Right lobe of liver (tissue), 6 donors: ENCODE results near the gene PDZD4. TPM values are rescaled to one million over a fixed set of nuclear protein-coding genes. Genes with fewer than 3 reads are reported as not detected.

ENCODE experiments used
- ATAC-seq, 4 donors: fragments of 200-7000 bp; cut with Tn5 transposase; one replicate each; pipeline ENCODE4 v1.9.1; 2020; ENCODE audit warnings: mild to moderate bottlenecking in 4 of 4, moderate library complexity in 4 of 4
- DNase-seq, 3 donors: peaks; one replicate each; pipeline ENCODE4 v3.0.0-alpha.2; 2020
- H3K27ac ChIP-seq, 3 donors: fragments of 200-600 bp; one replicate each; pipeline ENCODE4 v1.8.0; 2022
- H3K27me3 ChIP-seq, 2 donors: fragments of 200-600 bp; one replicate each; pipeline ENCODE4 v1.8.0; 2022
- H3K36me3 ChIP-seq, 4 donors: fragments of 200-600 bp; sonication (generic) in 1 of 4; one replicate each; pipeline versions ENCODE4 v1.5.1 to v1.8.0; 2017 to 2022; ENCODE audit warnings: control low read depth in 1 of 4
- H3K4me1 ChIP-seq, 4 donors: fragments of 200-600 bp; sonication (generic) in 1 of 4; one replicate each; pipeline versions ENCODE4 v1.5.1 to v1.8.0; 2017 to 2022; ENCODE audit warnings: control low read depth in 1 of 4
- H3K4me3 ChIP-seq, 3 donors: fragments of 200-600 bp; one replicate each; pipeline ENCODE4 v1.8.0; 2022
- H3K9me3 ChIP-seq, 4 donors: fragments of 200-600 bp; sonication (generic) in 1 of 4; one replicate each; pipeline versions ENCODE4 v1.5.1 to v1.8.0; 2017 to 2022; ENCODE audit warnings: control low read depth in 1 of 4
- CTCF ChIP-seq, 4 donors: fragments of 200-600 bp in 3 of 4; fragments of 450-650 bp in 1 of 4; IDR thresholded peaks; one replicate each; pipeline versions ENCODE4 v1.5.1 to v1.8.0; 2016 to 2022; ENCODE audit warnings: antibody characterized with exemption in 4 of 4, mild to moderate bottlenecking in 2 of 4
- POLR2A ChIP-seq: fragments of 450-650 bp; IDR thresholded peaks from one replicate; pipeline ENCODE4 v1.6.1; 2017; ENCODE audit warnings: antibody characterized with exemption, mild to moderate bottlenecking
- WGBS: methylation state at CpG from one replicate; pipeline ENCODE4 v1.1.6; 2018; ENCODE audit warnings: low coverage, low lambda C conversion rate; ENCODE audit not compliant: insufficient coverage; ENCODE audit errors: missing lambda C conversion rate; 5-methylcytosine and 5-hydroxymethylcytosine counted together
- intact Hi-C, 2 donors: fragments of 100-400 bp; cut with DNase I; formaldehyde crosslinking; loops; one replicate each; pipeline versions ENCODE4 v1.11.2 to v1.14.1; 2022
- total RNA-seq, 6 experiments: library from RNA; depleted of rRNA in 2 of 6; stranded (reverse); fragments of >200 nt in 2 of 6; fragmentation: NEBNext Ultra II Directional in 3 of 6; extraction: Animal tissue kit (Norgen Biotek cat#: 25700) in 3 of 6; gene quantifications; one replicate each; pipeline versions ENCODE4 v1.1.0 to v1.2.4, GENCODE V29; 2016 to 2023
- donor health status: DM: no; HTN: yes; CAD: no.
- donor health status: DM: no; HTN: no; CAD: no.
- donor health status: DM: no; HTN: no; CAD: no.
- donor health status: DM: no; HTN: yes; CAD: no.
- donor health status: DM: no; HTN: yes; CAD: no.

PDZD4 gene
- total RNA-seq, 6 experiments from 2014 or later = 0.61 to 2.3 (median 1.5) TPM

- intact Hi-C loops = no loop called here
- no peak for TF ChIP-seq CTCF (IDR thresholded peaks at IDR 0.05)
- TF ChIP-seq POLR2A = no peak
- DNase-seq = no peak
- no peak for ATAC-seq
- 53% methylated on average over 10 of the region's 21 CpGs for WGBS
- no peaks in the 10 kb centered on the region for H3K36me3 ChIP-seq
- H3K4me1 ChIP-seq = no peaks in the 10 kb centered on the region
- no peak overlapping the region for H3K27ac ChIP-seq
- no peak overlapping the region for H3K4me3 ChIP-seq
- no peaks in the 10 kb centered on the region for H3K27me3 ChIP-seq
- no peaks in the 10 kb centered on the region for H3K9me3 ChIP-seq
Observed at GRCh38 chrX:153861733-153862310, 31.5 kb upstream of the PDZD4 start.

- DNase-seq = no peak
- no peaks in the 10 kb centered on the region for H3K4me1 ChIP-seq
- H3K4me3 ChIP-seq = no peak overlapping the region
- no peak for TF ChIP-seq POLR2A
- TF ChIP-seq CTCF (IDR thresholded peaks at IDR 0.05) = no peak
- no peaks in the 10 kb centered on the region for H3K9me3 ChIP-seq
- no peak for ATAC-seq
- WGBS = 69% methylated on average over 7 of the region's 10 CpGs
- H3K27me3 ChIP-seq = no peaks in the 10 kb centered on the region
- H3K27ac ChIP-seq = no peak overlapping the region
- intact Hi-C loops = no loop called here
- H3K36me3 ChIP-seq = no peaks in the 10 kb centered on the region
Observed at GRCh38 chrX:153861151-153861550, 30.8 kb upstream of the PDZD4 start.

- DNase-seq (no peak), ATAC-seq (no peak)
- Histone ChIP-seq H3K4me1 (no peaks in the 10 kb centered on the region), H3K9me3 (no peaks in the 10 kb centered on the region), H3K27me3 (no peaks in the 10 kb centered on the region), H3K36me3 (no peaks in the 10 kb centered on the region), H3K4me3 (no peak overlapping the region), H3K27ac (no peak overlapping the region)
- intact Hi-C loops = no loop called here
- WGBS = 37% methylated on average over 2 of the region's 2 CpGs
- TF ChIP-seq CTCF (IDR thresholded peaks at IDR 0.05) = no peak
- TF ChIP-seq POLR2A = no peak
Observed at GRCh38 chrX:153857348-153857903, 27.1 kb upstream of the PDZD4 start.

GRCh38 chrX:153854702-153855101 lies 24.4 kb upstream of the PDZD4 start:
- intact Hi-C loops = no loop called here
- H3K27me3 ChIP-seq = no peaks in the 10 kb centered on the region
- no peaks in the 10 kb centered on the region for H3K36me3 ChIP-seq
- TF ChIP-seq POLR2A (no peak), CTCF (IDR thresholded peaks at IDR 0.05) (no peak)
- H3K27ac ChIP-seq = no peak overlapping the region
- no peak overlapping the region for H3K4me3 ChIP-seq
- no peak for DNase-seq
- H3K4me1 ChIP-seq = no peaks in the 10 kb centered on the region
- H3K9me3 ChIP-seq = no peaks in the 10 kb centered on the region
- no peak for ATAC-seq
- 60% methylated on average over 3 of the region's 9 CpGs for WGBS
